NCI-H524 (cell line): Measurements from ENCODE around the gene ZNF487.
"Not testable (repeated sequence)": the region's sequence is repeated elsewhere in the genome, so short reads cannot be mapped to it uniquely, and the experiment has no call there.

Experiments
- DNase-seq, 2 experiments: peaks; one replicate each; lab custom pipeline; 2025; lab: John Stamatoyannopoulos, UW

Gene ZNF487

GRCh38 chr10:43437141-43437870 is 395 bp downstream of the ZNF487 start:
- no peak for DNase-seq

GRCh38 chr10:43440463-43441134 is 3.7 kb downstream of the ZNF487 start:
- no peak for DNase-seq

- no peak for DNase-seq
Observed at GRCh38 chr10:43444323-43444722, 7.4 kb downstream of the ZNF487 start.

- DNase-seq = no peak
Observed at GRCh38 chr10:43444897-43445466, 8.1 kb downstream of the ZNF487 start.

- DNase-seq = not testable (repeated sequence)
Observed at GRCh38 chr10:43446219-43447017, 9.5 kb downstream of the ZNF487 start.

- DNase-seq = no peak
Observed at GRCh38 chr10:43448742-43449141, 11.8 kb downstream of the ZNF487 start.

- DNase-seq = no peak
Observed at GRCh38 chr10:43452356-43452914, 15.5 kb downstream of the ZNF487 start.

- DNase-seq = no peak
Observed at GRCh38 chr10:43453266-43453831, 16.4 kb downstream of the ZNF487 start.

GRCh38 chr10:43454025-43454424 is 17.1 kb downstream of the ZNF487 start:
- DNase-seq = not testable (repeated sequence)

GRCh38 chr10:43456561-43456960 is 19.6 kb downstream of the ZNF487 start:
- not testable (repeated sequence) for DNase-seq

GRCh38 chr10:43458227-43458626 is 21.3 kb downstream of the ZNF487 start:
- DNase-seq = no peak

- DNase-seq = peak; percentile 13 to 34
Observed at GRCh38 chr10:43461950-43462349, 25.0 kb downstream of the ZNF487 start.

GRCh38 chr10:43465086-43465735 is 28.3 kb downstream of the ZNF487 start:
- not testable (repeated sequence) for DNase-seq

GRCh38 chr10:43465736-43466120 is 28.8 kb downstream of the ZNF487 start:
- not testable (repeated sequence) for DNase-seq

GRCh38 chr10:43471146-43471545 is 34.2 kb downstream of the ZNF487 start:
- no peak for DNase-seq

GRCh38 chr10:43471935-43472720 is 35.2 kb downstream of the ZNF487 start:
- DNase-seq = peak in 1 of 2 experiments; percentile 1

GRCh38 chr10:43479275-43479674 is 42.4 kb downstream of the ZNF487 start:
- DNase-seq = no peak

- DNase-seq = no peak
Observed at GRCh38 chr10:43482319-43483078, 45.6 kb downstream of the ZNF487 start.

GRCh38 chr10:43491855-43492254 is 54.9 kb downstream of the ZNF487 start:
- DNase-seq = no peak

- DNase-seq = no peak
Observed at GRCh38 chr10:43502931-43503330, 66.0 kb downstream of the ZNF487 start.
